Measurements from ENCODE around the gene BLM. TPM values are rescaled to one million over a fixed set of nuclear protein-coding genes. Genes with fewer than 3 reads are reported as not detected.

BLM gene
- total RNA-seq, 1 experiment from 2014 or later = 15.6 TPM

DNA sequence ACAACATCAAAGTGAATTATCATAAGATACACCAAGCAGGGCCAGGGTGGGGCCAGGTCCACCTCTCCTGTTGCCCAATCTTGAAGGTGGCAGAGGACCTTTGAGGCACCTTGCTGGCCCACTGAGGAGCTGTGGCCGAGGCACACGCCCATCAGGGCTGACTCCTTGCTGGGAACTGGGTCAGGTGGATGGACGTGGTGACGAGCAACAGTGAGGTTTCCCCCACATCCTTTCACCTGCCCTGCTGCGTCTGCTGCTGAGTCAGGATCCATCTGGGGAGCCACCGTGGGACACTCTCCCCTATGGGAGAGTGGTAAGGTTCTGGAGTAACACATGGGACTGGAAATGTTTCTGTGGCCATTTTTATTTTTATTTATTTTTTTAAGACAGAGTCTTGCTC, 134.0 kb downstream of the BLM start:
- ChIA-PET POLR2A (no interaction called here), CTCF (no interaction called here)
- H3K36me3 ChIP-seq (ENCODE audit: control insufficient read depth, insufficient read depth, low read length) = no peaks in the 10 kb centered on the region
- H3K4me1 ChIP-seq = peaks cover 6% of the 10 kb centered on the region; the same call in 1 of the 2 replicates
- BruUV-seq (replicated peaks) = no TSS peak
- intact Hi-C loops (cut with micrococcal nuclease; ENCODE audit: unreplicated experiment) = no loop called here
- no peak for DNase-seq
- Mint-ChIP-seq H3K4me1 (ENCODE audit: low read depth, unreplicated experiment) (no peaks in the 10 kb centered on the region), H3K27me3 (ENCODE audit: insufficient read depth, unreplicated experiment) (no peaks in the 10 kb centered on the region), H3K9me3 (ENCODE audit: unreplicated experiment) (no peaks in the 10 kb centered on the region), H3K36me3 (ENCODE audit: insufficient read depth, unreplicated experiment) (no peaks in the 10 kb centered on the region), H3K27ac (ENCODE audit: unreplicated experiment) (no peak overlapping the region), H3K4me3 (ENCODE audit: unreplicated experiment) (no peak overlapping the region)
- TF ChIP-seq, protein P1, sequence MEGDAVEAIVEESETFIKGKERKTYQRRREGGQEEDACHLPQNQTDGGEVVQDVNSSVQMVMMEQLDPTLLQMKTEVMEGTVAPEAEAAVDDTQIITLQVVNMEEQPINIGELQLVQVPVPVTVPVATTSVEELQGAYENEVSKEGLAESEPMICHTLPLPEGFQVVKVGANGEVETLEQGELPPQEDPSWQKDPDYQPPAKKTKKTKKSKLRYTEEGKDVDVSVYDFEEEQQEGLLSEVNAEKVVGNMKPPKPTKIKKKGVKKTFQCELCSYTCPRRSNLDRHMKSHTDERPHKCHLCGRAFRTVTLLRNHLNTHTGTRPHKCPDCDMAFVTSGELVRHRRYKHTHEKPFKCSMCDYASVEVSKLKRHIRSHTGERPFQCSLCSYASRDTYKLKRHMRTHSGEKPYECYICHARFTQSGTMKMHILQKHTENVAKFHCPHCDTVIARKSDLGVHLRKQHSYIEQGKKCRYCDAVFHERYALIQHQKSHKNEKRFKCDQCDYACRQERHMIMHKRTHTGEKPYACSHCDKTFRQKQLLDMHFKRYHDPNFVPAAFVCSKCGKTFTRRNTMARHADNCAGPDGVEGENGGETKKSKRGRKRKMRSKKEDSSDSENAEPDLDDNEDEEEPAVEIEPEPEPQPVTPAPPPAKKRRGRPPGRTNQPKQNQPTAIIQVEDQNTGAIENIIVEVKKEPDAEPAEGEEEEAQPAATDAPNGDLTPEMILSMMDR (IDR thresholded peaks at IDR 0.05; ENCODE audit: insufficient read depth in 1 of 2, low read depth in 1 of 2, low read length in 1 of 2, severe bottlenecking in 1 of 2, unreplicated experiment in 1 of 2) = no peak
- H3K9me3 ChIP-seq = no peaks in the 10 kb centered on the region
- H3K27me3 ChIP-seq (replicated peaks; ENCODE audit: control insufficient read depth, insufficient read depth, low read length) = no peaks in the 10 kb centered on the region
- H3K4me3 ChIP-seq (ENCODE audit: low read depth, low read length) = no peak overlapping the region

DNA sequence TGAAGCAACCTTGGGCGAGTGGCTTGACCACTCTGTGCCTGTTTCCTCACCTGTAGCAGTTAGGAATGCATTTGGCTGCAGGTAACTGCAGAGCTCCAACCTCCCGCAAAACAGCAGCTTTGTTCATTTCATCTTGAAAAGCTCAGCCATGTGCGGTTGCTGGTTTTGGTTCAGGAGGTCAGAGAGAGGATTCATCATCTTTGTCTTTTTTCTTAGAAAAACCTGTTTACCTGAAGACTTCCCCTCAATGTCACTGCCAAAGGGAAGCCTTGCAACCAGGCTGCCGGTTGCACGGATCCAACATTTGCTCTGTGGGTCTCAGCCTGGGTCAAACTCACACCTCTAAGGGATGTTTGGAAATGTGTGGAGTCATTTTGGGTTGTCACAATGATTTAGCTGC, 134.8 kb downstream of the BLM start:
- ChIA-PET CTCF (interaction anchor here (0.7 kb wide), 1 partner anchor 254 kb away, joined by 3 read pairs; no protein-coding TSS in a partner anchor), POLR2A (no interaction called here)
- no peaks in the 10 kb centered on the region for H3K36me3 ChIP-seq (ENCODE audit: control insufficient read depth, insufficient read depth, low read length)
- intact Hi-C loops (cut with micrococcal nuclease; ENCODE audit: unreplicated experiment) = no loop called here
- H3K4me3 ChIP-seq (ENCODE audit: low read depth, low read length) = no peak overlapping the region
- Mint-ChIP-seq H3K4me3 (ENCODE audit: unreplicated experiment) (no peak overlapping the region), H3K27ac (ENCODE audit: unreplicated experiment) (no peak overlapping the region), H3K36me3 (ENCODE audit: insufficient read depth, unreplicated experiment) (no peaks in the 10 kb centered on the region), H3K9me3 (ENCODE audit: unreplicated experiment) (no peaks in the 10 kb centered on the region), H3K27me3 (ENCODE audit: insufficient read depth, unreplicated experiment) (no peaks in the 10 kb centered on the region), H3K4me1 (ENCODE audit: low read depth, unreplicated experiment) (no peaks in the 10 kb centered on the region)
- no peaks in the 10 kb centered on the region for H3K9me3 ChIP-seq
- H3K4me1 ChIP-seq = peaks cover 12% of the 10 kb centered on the region
- no peaks in the 10 kb centered on the region for H3K27me3 ChIP-seq (replicated peaks; ENCODE audit: control insufficient read depth, insufficient read depth, low read length)
- TF ChIP-seq, protein P1 (IDR thresholded peaks at IDR 0.05; ENCODE audit: insufficient read depth in 1 of 2, low read depth in 1 of 2, low read length in 1 of 2, severe bottlenecking in 1 of 2, unreplicated experiment in 1 of 2) = no peak
- BruUV-seq (replicated peaks) = no TSS peak
- DNase-seq = no peak

DNA sequence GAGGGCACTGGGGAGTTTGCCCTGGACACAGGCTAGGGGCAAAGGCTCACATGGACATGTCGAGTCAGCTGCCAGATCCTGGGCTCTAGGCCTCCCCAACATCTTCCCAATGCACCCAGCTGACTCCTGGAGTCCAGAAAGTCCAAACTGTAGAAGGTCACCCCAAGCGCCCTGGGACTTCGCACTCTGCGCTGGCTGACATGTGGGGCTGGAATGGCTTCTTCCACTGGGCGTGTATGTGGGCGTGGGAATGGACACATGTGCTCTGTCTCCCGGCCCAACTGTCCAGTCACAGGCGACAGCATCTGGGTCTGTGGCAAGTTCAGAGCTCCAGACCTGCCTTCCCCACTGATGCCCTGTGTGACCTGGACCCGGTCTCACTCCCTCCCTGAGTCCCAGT, 138.0 kb downstream of the BLM start:
- no TSS peak for BruUV-seq (replicated peaks)
- no peak overlapping the region for H3K4me3 ChIP-seq (ENCODE audit: low read depth, low read length)
- Mint-ChIP-seq H3K27ac (ENCODE audit: unreplicated experiment) (no peak overlapping the region), H3K4me1 (ENCODE audit: low read depth, unreplicated experiment) (peaks cover 7% of the 10 kb centered on the region), H3K4me3 (ENCODE audit: unreplicated experiment) (no peak overlapping the region), H3K9me3 (ENCODE audit: unreplicated experiment) (no peaks in the 10 kb centered on the region), H3K27me3 (ENCODE audit: insufficient read depth, unreplicated experiment) (no peaks in the 10 kb centered on the region), H3K36me3 (ENCODE audit: insufficient read depth, unreplicated experiment) (no peaks in the 10 kb centered on the region)
- no peaks in the 10 kb centered on the region for H3K27me3 ChIP-seq (replicated peaks; ENCODE audit: control insufficient read depth, insufficient read depth, low read length)
- TF ChIP-seq, protein P1 (IDR thresholded peaks at IDR 0.05; ENCODE audit: insufficient read depth in 1 of 2, low read depth in 1 of 2, low read length in 1 of 2, severe bottlenecking in 1 of 2, unreplicated experiment in 1 of 2) = no peak
- no peaks in the 10 kb centered on the region for H3K36me3 ChIP-seq (ENCODE audit: control insufficient read depth, insufficient read depth, low read length)
- no peaks in the 10 kb centered on the region for H3K9me3 ChIP-seq
- no peak for DNase-seq
- peaks cover 29% of the 10 kb centered on the region for H3K4me1 ChIP-seq
- ChIA-PET POLR2A (no interaction called here), CTCF (interaction anchor here (0.7 kb wide), 1 partner anchor 207 kb away, joined by 3 read pairs; no protein-coding TSS in a partner anchor)
- intact Hi-C loops (cut with micrococcal nuclease; ENCODE audit: unreplicated experiment) = no loop called here
